PC-9 (cell line): Measurements from ENCODE around the gene HOOK1. TPM values are rescaled to one million over a fixed set of nuclear protein-coding genes. Genes with fewer than 3 reads are reported as not detected.
"Not testable (repeated sequence)": the region's sequence is repeated elsewhere in the genome, so short reads cannot be mapped to it uniquely, and the experiment has no call there.

Experiments used
- BruUV-seq: library from RNA; stranded (reverse); fragments of 400-500 nt; replicated peaks from 2 replicates; lab custom pipeline; 2021; lab: Mats Ljungman, UMichigan
- CTCF ChIA-PET: fragments of 300-600 bp; sonication (Branson Sonifier 250); formaldehyde crosslinking; loops from one replicate; lab custom pipeline; 2022; ENCODE audit warnings: antibody characterized with exemption; lab: Charles Lee
- POLR2A ChIA-PET: fragments of 300-600 bp; sonication (Branson Sonifier 250); formaldehyde crosslinking; loops from one replicate; lab custom pipeline; 2022; ENCODE audit warnings: antibody characterized with exemption; ENCODE audit not compliant: unreplicated experiment; lab: Charles Lee
- DNase-seq, 2 experiments: peaks; one replicate each; pipeline versions ENCODE4 v3.0.0 to v3.0.0-alpha.2; 2015 to 2022; ENCODE audit warnings: mixed read lengths in 1 of 2
- H2AFZ ChIP-seq: fragments of 200-600 bp; sonication (generic); 2 replicates; pipeline ENCODE4 v1.8.1; 2017; ENCODE audit warnings: antibody characterized with exemption
- H3F3A ChIP-seq: fragments of 200-600 bp; sonication (generic); 2 replicates; pipeline ENCODE4 v1.8.1; 2017; ENCODE audit warnings: antibody characterized with exemption, mild to moderate bottlenecking, low read depth; ENCODE audit not compliant: insufficient read depth
- H3K27ac ChIP-seq: fragments of 200-600 bp; sonication (generic); 2 replicates; pipeline ENCODE4 v1.6.1; 2016; ENCODE audit warnings: mixed run types
- H3K27me3 ChIP-seq: fragments of 200-600 bp; sonication (generic); 2 replicates; pipeline ENCODE4 v1.6.1; 2016; ENCODE audit warnings: low read depth, mixed run types; ENCODE audit not compliant: insufficient read depth
- H3K36me3 ChIP-seq: fragments of 200-600 bp; sonication (generic); 2 replicates; pipeline ENCODE4 v1.6.1; 2016; ENCODE audit warnings: low read depth, mixed run types
- H3K4me1 ChIP-seq: fragments of 200-600 bp; sonication (generic); replicated peaks from 2 replicates; pipeline ENCODE4 v1.6.1; 2016; ENCODE audit warnings: mixed run types; ENCODE audit not compliant: insufficient read depth
- H3K4me2 ChIP-seq: fragments of 200-600 bp; sonication (generic); 2 replicates; pipeline ENCODE4 v1.6.1; 2017; ENCODE audit warnings: mixed run types
- H3K4me3 ChIP-seq: fragments of 200-600 bp; sonication (generic); 2 replicates; pipeline ENCODE4 v1.6.1; 2016; ENCODE audit warnings: mixed run types
- H3K79me2 ChIP-seq: fragments of 200-600 bp; sonication (generic); 2 replicates; pipeline ENCODE4 v1.6.1; 2017; ENCODE audit warnings: low read depth, mixed run types
- H3K9me2 ChIP-seq: fragments of 200-600 bp; sonication (generic); 2 replicates; pipeline ENCODE4 v1.8.1; 2017; ENCODE audit warnings: mild to moderate bottlenecking; ENCODE audit not compliant: insufficient read depth
- H3K9me3 ChIP-seq: fragments of 200-600 bp; sonication (generic); 2 replicates; pipeline ENCODE4 v1.8.1; 2016; ENCODE audit warnings: low read depth; ENCODE audit not compliant: insufficient read depth
- H4K20me1 ChIP-seq: fragments of 200-600 bp; sonication (generic); 2 replicates; pipeline ENCODE4 v1.8.1; 2017; ENCODE audit not compliant: insufficient read depth
- CTCF ChIP-seq: fragments of 200-600 bp; sonication (generic); conservative IDR thresholded peaks from 2 replicates; pipeline ENCODE4 v1.6.1; 2017; ENCODE audit warnings: mixed run types, antibody characterized with exemption, mild to moderate bottlenecking, moderate library complexity
- EZH2 ChIP-seq: fragments of 200-600 bp; sonication (generic); IDR thresholded peaks from 2 replicates; pipeline ENCODE4 v1.8.0; 2017; ENCODE audit warnings: antibody characterized with exemption, low read depth
- intact Hi-C: fragments of 100-400 bp; cut with micrococcal nuclease; formaldehyde crosslinking; loops from one replicate; pipeline ENCODE4 v1.10.0; 2022; ENCODE audit not compliant: unreplicated experiment
- total RNA-seq: library from RNA; stranded (reverse); gene quantifications from 2 replicates; pipeline ENCODE4 v1.2.3, GENCODE V29; 2021

The HOOK1 gene
- total RNA-seq, 1 experiment from 2014 or later = 23.7 TPM

GRCh38 chr1:59919746-59920145, 105.0 kb downstream of the HOOK1 start:
- no peak overlapping the region for H2AFZ ChIP-seq
- POLR2A ChIA-PET = interaction anchor here (0.6 kb wide), 1 partner anchor 1105 kb away, joined by 6 read pairs; no protein-coding TSS in a partner anchor
- H3K4me1 ChIP-seq = peaks cover 11% of the 10 kb centered on the region; the same call in 1 of the 2 replicates
- no peaks in the 10 kb centered on the region for H3K36me3 ChIP-seq
- no peaks in the 10 kb centered on the region; the same call in 1 of the 2 replicates for H3F3A ChIP-seq
- CTCF ChIA-PET = no interaction called here
- H4K20me1 ChIP-seq = no peaks in the 10 kb centered on the region
- H3K27me3 ChIP-seq = no peaks in the 10 kb centered on the region
- no peaks in the 10 kb centered on the region for H3K79me2 ChIP-seq
- TF ChIP-seq EZH2 = no peak
- no peak for TF ChIP-seq CTCF
- BruUV-seq = no TSS peak
- no peaks in the 10 kb centered on the region for H3K9me2 ChIP-seq
- intact Hi-C loops = no loop called here
- DNase-seq = no peak
- no peak overlapping the region for H3K4me3 ChIP-seq
- no peak overlapping the region for H3K27ac ChIP-seq
- peaks cover 10% of the 10 kb centered on the region for H3K9me3 ChIP-seq
- no peak overlapping the region for H3K4me2 ChIP-seq

GRCh38 chr1:59921258-59921899, 106.6 kb downstream of the HOOK1 start:
- Histone ChIP-seq H3K4me1 (peaks cover 14% of the 10 kb centered on the region; the same call in 1 of the 2 replicates), H3K9me3 (peaks cover 10% of the 10 kb centered on the region)
- CTCF ChIA-PET, H3K27ac ChIP-seq, H3K4me2 ChIP-seq, H3F3A ChIP-seq, H3K27me3 ChIP-seq, H4K20me1 ChIP-seq, POLR2A ChIA-PET, intact Hi-C loops, BruUV-seq, H3K4me3 ChIP-seq, H2AFZ ChIP-seq, H3K36me3 ChIP-seq, H3K9me2 ChIP-seq, H3K79me2 ChIP-seq: not testable (repeated sequence)
- peak in 1 of 2 experiments; percentile 63 for DNase-seq

DNA sequence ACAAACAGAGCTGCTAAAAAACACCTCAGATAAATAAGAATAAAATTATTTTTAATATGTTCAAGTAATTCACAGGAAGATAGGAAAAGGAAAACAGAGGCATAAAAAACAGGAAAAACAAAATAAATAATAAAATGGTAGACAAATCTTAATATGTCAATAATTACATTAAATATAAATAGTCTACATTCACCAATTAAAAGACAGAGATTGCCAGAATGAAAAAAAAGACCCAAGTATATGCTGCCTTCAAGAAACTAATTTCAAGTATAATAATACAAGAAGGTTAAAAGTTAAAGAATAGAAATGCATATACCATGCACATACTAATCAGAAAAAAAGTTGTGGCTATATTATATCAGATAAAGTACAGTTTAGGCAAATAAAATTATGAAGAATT, 109.9 kb downstream of the HOOK1 start:
- POLR2A ChIA-PET = interaction anchor here (0.6 kb wide), 1 partner anchor 1344 kb away, joined by 3 read pairs; no protein-coding TSS in a partner anchor

More for the DNA sequence above, 109.9 kb downstream of the HOOK1 start:
- no TSS peak for BruUV-seq
- no peaks in the 10 kb centered on the region for H3K36me3 ChIP-seq
- intact Hi-C loops = no loop called here
- no peak overlapping the region for H3K27ac ChIP-seq
- H3K9me2 ChIP-seq = no peaks in the 10 kb centered on the region
- no peak overlapping the region for H3K4me2 ChIP-seq
- H2AFZ ChIP-seq = no peak overlapping the region
- no peaks in the 10 kb centered on the region; the same call in 1 of the 2 replicates for H3F3A ChIP-seq
- H3K9me3 ChIP-seq = peaks cover 10% of the 10 kb centered on the region
- no peaks in the 10 kb centered on the region for H3K79me2 ChIP-seq
- H3K4me1 ChIP-seq = peaks cover 18% of the 10 kb centered on the region
- H3K4me3 ChIP-seq = 0 out of 2 replicates have a peak overlapping the region, but pooled peaks have one; percentile 12
- no peaks in the 10 kb centered on the region for H4K20me1 ChIP-seq
- CTCF ChIA-PET = no interaction called here
- TF ChIP-seq EZH2 (no peak), CTCF (no peak)
- no peak for DNase-seq
- H3K27me3 ChIP-seq = no peaks in the 10 kb centered on the region

Other genes starting within 250 kb of the HOOK1 start
- gene CYP2J2, start 111.8 kb downstream of the HOOK1 start, total RNA-seq = 1.6 and 2.1 TPM in 2 replicates